Right lobe of liver (tissue), 4 donors: ENCODE data around the gene DGKH.

Experiments
- POLR2A ChIP-seq: fragments of 450-650 bp; IDR thresholded peaks from one replicate; pipeline ENCODE4 v1.6.1; 2017; ENCODE audit warnings: antibody characterized with exemption, mild to moderate bottlenecking
- TF ChIP-seq, protein P1 (sequence below), 4 donors: fragments of 200-600 bp in 3 of 4; fragments of 450-650 bp in 1 of 4; IDR thresholded peaks; one replicate each; pipeline versions ENCODE4 v1.5.1 to v1.8.0; 2016 to 2022; ENCODE audit warnings: antibody characterized with exemption in 4 of 4, mild to moderate bottlenecking in 2 of 4
- donor health status: DM: no; HTN: no; CAD: no.
- donor health status: DM: no; HTN: no; CAD: no.
- donor health status: DM: no; HTN: yes; CAD: no.

DNA sequence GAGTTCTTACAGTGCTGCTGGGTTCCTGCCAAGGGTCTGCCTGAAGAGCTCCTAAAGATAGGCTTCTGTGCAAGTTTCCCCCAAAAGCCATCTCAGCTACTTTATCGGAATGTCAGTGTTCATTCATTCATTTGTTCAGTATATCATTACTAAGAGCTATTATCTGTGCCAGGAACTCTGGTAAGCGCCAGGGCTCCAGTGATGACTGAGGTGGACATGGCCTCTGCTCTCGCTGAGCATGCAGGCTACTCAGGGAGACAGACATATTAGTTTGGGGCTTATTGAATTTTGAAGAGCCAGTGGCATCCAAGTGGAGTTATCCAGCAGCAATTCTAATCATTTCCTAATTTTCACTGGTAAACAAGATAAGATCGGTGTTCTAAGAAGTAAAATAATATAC lies 65.8 kb downstream of the DGKH start:
- TF ChIP-seq, protein P1, sequence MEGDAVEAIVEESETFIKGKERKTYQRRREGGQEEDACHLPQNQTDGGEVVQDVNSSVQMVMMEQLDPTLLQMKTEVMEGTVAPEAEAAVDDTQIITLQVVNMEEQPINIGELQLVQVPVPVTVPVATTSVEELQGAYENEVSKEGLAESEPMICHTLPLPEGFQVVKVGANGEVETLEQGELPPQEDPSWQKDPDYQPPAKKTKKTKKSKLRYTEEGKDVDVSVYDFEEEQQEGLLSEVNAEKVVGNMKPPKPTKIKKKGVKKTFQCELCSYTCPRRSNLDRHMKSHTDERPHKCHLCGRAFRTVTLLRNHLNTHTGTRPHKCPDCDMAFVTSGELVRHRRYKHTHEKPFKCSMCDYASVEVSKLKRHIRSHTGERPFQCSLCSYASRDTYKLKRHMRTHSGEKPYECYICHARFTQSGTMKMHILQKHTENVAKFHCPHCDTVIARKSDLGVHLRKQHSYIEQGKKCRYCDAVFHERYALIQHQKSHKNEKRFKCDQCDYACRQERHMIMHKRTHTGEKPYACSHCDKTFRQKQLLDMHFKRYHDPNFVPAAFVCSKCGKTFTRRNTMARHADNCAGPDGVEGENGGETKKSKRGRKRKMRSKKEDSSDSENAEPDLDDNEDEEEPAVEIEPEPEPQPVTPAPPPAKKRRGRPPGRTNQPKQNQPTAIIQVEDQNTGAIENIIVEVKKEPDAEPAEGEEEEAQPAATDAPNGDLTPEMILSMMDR (IDR thresholded peaks at IDR 0.05): no peak
- no peak for TF ChIP-seq POLR2A
